ENCODE measurements around the gene NR2F1-AS1. TPM values are rescaled to one million over a fixed set of nuclear protein-coding genes. Genes with fewer than 3 reads are reported as not detected.
"Not testable (repeated sequence)": the region's sequence is repeated elsewhere in the genome, so short reads cannot be mapped to it uniquely, and the experiment has no call there.

NR2F1-AS1 gene
- total RNA-seq, 1 donor from 2014 or later, result 5.2 TPM

DNA sequence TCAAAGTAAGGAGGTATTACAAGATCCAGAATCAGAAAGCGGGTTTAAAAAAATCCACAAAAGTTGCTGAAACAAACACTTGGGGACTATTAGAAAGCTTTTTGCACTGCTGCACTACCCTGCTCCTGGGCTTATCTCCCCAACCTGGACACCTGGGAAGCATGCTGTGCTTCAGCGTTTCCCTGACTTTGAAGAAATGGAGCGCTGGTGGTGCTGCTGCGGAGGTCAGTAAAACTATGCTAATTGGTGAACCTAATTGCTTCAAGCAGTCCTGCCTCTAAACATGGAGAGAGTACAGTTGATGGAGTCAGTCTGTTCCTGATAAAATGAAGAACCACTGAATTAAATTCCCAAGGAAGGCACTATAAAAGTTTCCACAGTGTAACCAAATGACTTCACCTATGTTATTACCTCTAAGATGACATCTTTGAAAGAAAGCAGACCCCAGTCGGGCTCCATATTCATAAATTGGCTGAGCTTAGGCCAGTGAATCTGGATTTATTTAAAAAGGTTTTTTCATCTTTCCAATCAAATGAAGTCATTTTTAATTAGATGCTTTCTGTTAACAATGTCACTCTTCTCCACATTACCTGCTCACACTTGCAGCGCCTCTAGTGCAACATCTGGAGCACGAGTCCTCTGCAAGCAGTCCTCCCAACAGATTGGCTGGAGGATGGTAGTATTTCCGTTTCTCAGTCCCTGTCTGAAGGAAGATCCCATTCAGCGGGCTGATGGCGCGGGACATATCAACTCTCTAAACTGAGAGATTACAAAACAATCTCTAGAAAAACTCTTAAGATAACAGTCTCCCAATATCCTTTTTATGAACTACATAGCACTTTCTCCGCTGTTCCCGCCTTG, 11.5 kb downstream of the NR2F1-AS1 start:
- H3K9me3 ChIP-seq (ENCODE audit: control insufficient read depth in 3 of 3, low read length in 3 of 3), result no peaks in the 10 kb centered on the region
- no peak overlapping the region for H3K9ac ChIP-seq (ENCODE audit: low read depth in 1 of 3, low read length in 3 of 3)
- no peak overlapping the region for H3K27ac ChIP-seq (ENCODE audit: low read depth, low read length)
- H3K36me3 ChIP-seq (ENCODE audit: control insufficient read depth in 3 of 3, insufficient read depth in 3 of 3, low read length in 3 of 3), result no peaks in the 10 kb centered on the region
- peaks cover 44 to 58% (median 46%) of the 10 kb centered on the region in 3 donors for H3K27me3 ChIP-seq (ENCODE audit: control insufficient read depth in 3 of 3, insufficient read depth in 3 of 3, low read length in 3 of 3)
- H3K4me1 ChIP-seq (ENCODE audit: control insufficient read depth in 3 of 3, insufficient read depth in 3 of 3, low read length in 3 of 3), result peaks cover 8 to 16% (median 13%) of the 10 kb centered on the region in 3 donors
- no peak overlapping the region for H3K4me3 ChIP-seq (ENCODE audit: low read length in 3 of 3)

DNA sequence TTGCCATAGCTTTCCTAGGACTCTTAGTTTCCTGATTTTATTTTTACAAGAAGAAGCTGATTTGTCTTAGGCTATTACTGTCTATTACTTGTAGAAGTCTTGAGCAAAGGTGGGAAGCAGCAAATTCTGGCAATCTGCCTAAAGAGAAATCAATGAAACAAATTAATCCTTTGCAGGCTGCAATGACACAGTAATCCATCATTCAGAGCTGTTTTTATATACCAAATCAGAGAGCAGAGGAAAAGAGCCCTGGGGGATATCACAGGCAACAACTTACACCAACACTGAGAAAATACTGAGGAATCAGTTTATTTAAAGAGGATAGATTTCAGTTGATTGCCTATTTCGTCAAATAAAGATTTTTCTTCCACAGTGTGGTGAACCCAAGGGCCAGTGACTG, 13.6 kb downstream of the NR2F1-AS1 start:
- Histone ChIP-seq H3K27ac (ENCODE audit: low read depth, low read length) (no peak overlapping the region), H3K4me3 (ENCODE audit: low read length in 3 of 3) (no peak overlapping the region), H3K9me3 (ENCODE audit: control insufficient read depth in 3 of 3, low read length in 3 of 3) (no peaks in the 10 kb centered on the region), H3K27me3 (ENCODE audit: control insufficient read depth in 3 of 3, insufficient read depth in 3 of 3, low read length in 3 of 3) (peaks cover 27 to 37% (median 30%) of the 10 kb centered on the region in 3 donors), H3K4me1 (ENCODE audit: control insufficient read depth in 3 of 3, insufficient read depth in 3 of 3, low read length in 3 of 3) (peaks cover 6 to 11% (median 6%) of the 10 kb centered on the region in 3 donors), H3K9ac (ENCODE audit: low read depth in 1 of 3, low read length in 3 of 3) (no peak overlapping the region), H3K36me3 (ENCODE audit: control insufficient read depth in 3 of 3, insufficient read depth in 3 of 3, low read length in 3 of 3) (no peaks in the 10 kb centered on the region)

GRCh38 chr5:93566091-93566490, 14.9 kb downstream of the NR2F1-AS1 start:
- Histone ChIP-seq H3K27me3 (ENCODE audit: control insufficient read depth in 3 of 3, insufficient read depth in 3 of 3, low read length in 3 of 3) (peaks cover 14 to 25% (median 18%) of the 10 kb centered on the region in 3 donors), H3K4me3 (ENCODE audit: low read length in 3 of 3) (no peak overlapping the region)

GRCh38 chr5:93557021-93557604, 23.9 kb downstream of the NR2F1-AS1 start:
- H3K9ac ChIP-seq (ENCODE audit: low read depth in 1 of 3, low read length in 3 of 3), result no peak overlapping the region
- no peak overlapping the region for H3K4me3 ChIP-seq (ENCODE audit: low read length in 3 of 3)
- H3K27ac ChIP-seq (ENCODE audit: low read depth, low read length), result no peak overlapping the region
- H3K27me3 ChIP-seq (ENCODE audit: control insufficient read depth in 3 of 3, insufficient read depth in 3 of 3, low read length in 3 of 3), result no peaks in the 10 kb centered on the region
- H3K36me3 ChIP-seq (ENCODE audit: control insufficient read depth in 3 of 3, insufficient read depth in 3 of 3, low read length in 3 of 3), result no peaks in the 10 kb centered on the region
- H3K9me3 ChIP-seq (ENCODE audit: control insufficient read depth in 3 of 3, low read length in 3 of 3), result no peaks in the 10 kb centered on the region
- no peaks in the 10 kb centered on the region for H3K4me1 ChIP-seq (ENCODE audit: control insufficient read depth in 3 of 3, insufficient read depth in 3 of 3, low read length in 3 of 3)

More at GRCh38 chr5:93566091-93566490, 14.9 kb downstream of the NR2F1-AS1 start:
- Histone ChIP-seq H3K36me3 (ENCODE audit: control insufficient read depth in 3 of 3, insufficient read depth in 3 of 3, low read length in 3 of 3) (no peaks in the 10 kb centered on the region), H3K9me3 (ENCODE audit: control insufficient read depth in 3 of 3, low read length in 3 of 3) (no peaks in the 10 kb centered on the region), H3K4me1 (ENCODE audit: control insufficient read depth in 3 of 3, insufficient read depth in 3 of 3, low read length in 3 of 3) (no peaks in the 10 kb centered on the region), H3K9ac (ENCODE audit: low read depth in 1 of 3, low read length in 3 of 3) (no peak overlapping the region), H3K27ac (ENCODE audit: low read depth, low read length) (no peak overlapping the region)

- H3K36me3 ChIP-seq (ENCODE audit: control insufficient read depth in 3 of 3, insufficient read depth in 3 of 3, low read length in 3 of 3); H3K9ac ChIP-seq (ENCODE audit: low read depth in 1 of 3, low read length in 3 of 3); H3K4me3 ChIP-seq (ENCODE audit: low read length in 3 of 3); H3K27ac ChIP-seq (ENCODE audit: low read depth, low read length); H3K4me1 ChIP-seq (ENCODE audit: control insufficient read depth in 3 of 3, insufficient read depth in 3 of 3, low read length in 3 of 3); H3K27me3 ChIP-seq (ENCODE audit: control insufficient read depth in 3 of 3, insufficient read depth in 3 of 3, low read length in 3 of 3); H3K9me3 ChIP-seq (ENCODE audit: control insufficient read depth in 3 of 3, low read length in 3 of 3): not testable (repeated sequence)
Measured at GRCh38 chr5:93549594-93549993, 31.4 kb downstream of the NR2F1-AS1 start.

DNA sequence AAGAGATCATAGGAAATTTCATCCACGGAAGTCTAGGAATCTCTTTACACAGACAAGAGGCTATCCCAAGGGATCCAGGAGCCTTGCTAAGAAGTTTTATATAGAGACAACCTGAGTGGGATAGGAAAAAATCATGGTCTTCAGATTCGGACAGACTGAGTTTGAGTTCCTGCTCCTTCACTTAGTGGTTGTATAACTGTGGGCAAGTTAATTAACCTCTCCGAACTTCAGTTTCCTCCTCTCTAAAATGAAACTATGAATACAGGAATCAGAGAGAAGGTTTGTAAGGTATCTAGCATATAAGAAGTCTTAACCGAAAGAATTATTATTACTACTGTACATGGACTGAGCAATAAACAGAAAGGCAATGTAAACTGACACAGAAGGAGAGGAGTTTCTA, 35.1 kb downstream of the NR2F1-AS1 start:
- Histone ChIP-seq H3K9me3 (ENCODE audit: control insufficient read depth in 3 of 3, low read length in 3 of 3) (no peaks in the 10 kb centered on the region), H3K27me3 (ENCODE audit: control insufficient read depth in 3 of 3, insufficient read depth in 3 of 3, low read length in 3 of 3) (no peaks in the 10 kb centered on the region), H3K9ac (ENCODE audit: low read depth in 1 of 3, low read length in 3 of 3) (no peak overlapping the region), H3K36me3 (ENCODE audit: control insufficient read depth in 3 of 3, insufficient read depth in 3 of 3, low read length in 3 of 3) (no peaks in the 10 kb centered on the region), H3K4me3 (ENCODE audit: low read length in 3 of 3) (no peak overlapping the region), H3K27ac (ENCODE audit: low read depth, low read length) (no peak overlapping the region), H3K4me1 (ENCODE audit: control insufficient read depth in 3 of 3, insufficient read depth in 3 of 3, low read length in 3 of 3) (no peaks in the 10 kb centered on the region)

DNA sequence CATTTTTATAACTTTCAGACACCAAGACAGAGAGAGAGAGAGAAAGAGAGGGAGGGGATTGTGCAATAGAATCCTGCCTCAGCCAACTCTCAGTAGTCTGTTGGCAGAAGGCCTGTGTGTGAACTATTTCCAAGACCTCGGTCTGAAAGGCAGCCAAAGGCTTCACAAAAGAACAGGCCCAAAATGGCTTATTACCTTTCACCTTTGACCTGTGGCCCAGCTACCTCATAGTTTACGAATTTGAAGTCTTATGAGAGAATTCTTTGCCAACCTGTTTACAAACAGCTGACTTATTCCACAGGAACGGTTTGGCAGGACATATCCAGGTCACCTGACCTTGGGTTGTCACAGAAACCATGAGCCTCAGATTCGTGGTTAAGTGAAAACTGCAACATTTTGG, 48.6 kb downstream of the NR2F1-AS1 start:
- peak overlapping the region in 1 of 3 donors; percentile 39 for H3K4me3 ChIP-seq (ENCODE audit: low read length in 3 of 3)
- no peak overlapping the region for H3K27ac ChIP-seq (ENCODE audit: low read depth, low read length)
- H3K36me3 ChIP-seq (ENCODE audit: control insufficient read depth in 3 of 3, insufficient read depth in 3 of 3, low read length in 3 of 3), result no peaks in the 10 kb centered on the region

DNA sequence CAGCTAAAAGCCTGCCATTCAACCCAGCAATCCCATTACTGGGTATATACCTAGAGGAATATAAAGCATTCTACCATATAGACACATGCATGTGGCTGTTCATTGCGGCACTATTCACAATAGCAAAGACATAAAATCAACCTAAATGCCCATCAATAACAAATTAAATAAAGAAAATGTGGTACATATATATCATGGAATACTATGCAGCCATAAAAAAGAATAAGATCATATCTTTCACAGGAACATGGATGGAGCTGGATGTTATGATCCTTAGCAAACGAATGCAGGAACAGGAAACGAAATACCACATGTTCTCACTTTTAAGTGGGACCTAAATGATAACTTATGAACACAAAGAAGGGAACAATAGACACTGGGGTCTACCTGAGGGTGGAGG, 59.2 kb downstream of the NR2F1-AS1 start:
- H3K9ac ChIP-seq (ENCODE audit: low read depth in 1 of 3, low read length in 3 of 3); H3K27ac ChIP-seq (ENCODE audit: low read depth, low read length); H3K4me3 ChIP-seq (ENCODE audit: low read length in 3 of 3); H3K36me3 ChIP-seq (ENCODE audit: control insufficient read depth in 3 of 3, insufficient read depth in 3 of 3, low read length in 3 of 3); H3K27me3 ChIP-seq (ENCODE audit: control insufficient read depth in 3 of 3, insufficient read depth in 3 of 3, low read length in 3 of 3); H3K4me1 ChIP-seq (ENCODE audit: control insufficient read depth in 3 of 3, insufficient read depth in 3 of 3, low read length in 3 of 3); H3K9me3 ChIP-seq (ENCODE audit: control insufficient read depth in 3 of 3, low read length in 3 of 3): not testable (repeated sequence)

More for the DNA sequence above, 48.6 kb downstream of the NR2F1-AS1 start:
- H3K9me3 ChIP-seq (ENCODE audit: control insufficient read depth in 3 of 3, low read length in 3 of 3), result peaks cover 0 to 7% (median 2%) of the 10 kb centered on the region in 3 donors
- H3K9ac ChIP-seq (ENCODE audit: low read depth in 1 of 3, low read length in 3 of 3), result no peak overlapping the region
- H3K27me3 ChIP-seq (ENCODE audit: control insufficient read depth in 3 of 3, insufficient read depth in 3 of 3, low read length in 3 of 3), result no peaks in the 10 kb centered on the region
- peaks cover 0 to 3% (median 0%) of the 10 kb centered on the region in 3 donors for H3K4me1 ChIP-seq (ENCODE audit: control insufficient read depth in 3 of 3, insufficient read depth in 3 of 3, low read length in 3 of 3)

- H3K4me3 ChIP-seq (ENCODE audit: low read length in 3 of 3), result no peak overlapping the region
Measured at GRCh38 chr5:93519740-93520139, 61.3 kb downstream of the NR2F1-AS1 start.

GRCh38 chr5:93517828-93518227, 63.2 kb downstream of the NR2F1-AS1 start:
- H3K4me1 ChIP-seq (ENCODE audit: control insufficient read depth in 3 of 3, insufficient read depth in 3 of 3, low read length in 3 of 3), result no peaks in the 10 kb centered on the region
- no peak overlapping the region for H3K27ac ChIP-seq (ENCODE audit: low read depth, low read length)
- H3K36me3 ChIP-seq (ENCODE audit: control insufficient read depth in 3 of 3, insufficient read depth in 3 of 3, low read length in 3 of 3), result no peaks in the 10 kb centered on the region
- H3K9ac ChIP-seq (ENCODE audit: low read depth in 1 of 3, low read length in 3 of 3), result no peak overlapping the region
- H3K4me3 ChIP-seq (ENCODE audit: low read length in 3 of 3), result no peak overlapping the region
- H3K9me3 ChIP-seq (ENCODE audit: control insufficient read depth in 3 of 3, low read length in 3 of 3), result no peaks in the 10 kb centered on the region
- no peaks in the 10 kb centered on the region for H3K27me3 ChIP-seq (ENCODE audit: control insufficient read depth in 3 of 3, insufficient read depth in 3 of 3, low read length in 3 of 3)

More at GRCh38 chr5:93519740-93520139, 61.3 kb downstream of the NR2F1-AS1 start:
- Histone ChIP-seq H3K27me3 (ENCODE audit: control insufficient read depth in 3 of 3, insufficient read depth in 3 of 3, low read length in 3 of 3) (no peaks in the 10 kb centered on the region), H3K36me3 (ENCODE audit: control insufficient read depth in 3 of 3, insufficient read depth in 3 of 3, low read length in 3 of 3) (no peaks in the 10 kb centered on the region), H3K9me3 (ENCODE audit: control insufficient read depth in 3 of 3, low read length in 3 of 3) (no peaks in the 10 kb centered on the region), H3K4me1 (ENCODE audit: control insufficient read depth in 3 of 3, insufficient read depth in 3 of 3, low read length in 3 of 3) (no peaks in the 10 kb centered on the region), H3K27ac (ENCODE audit: low read depth, low read length) (no peak overlapping the region), H3K9ac (ENCODE audit: low read depth in 1 of 3, low read length in 3 of 3) (no peak overlapping the region)

Measured in skeletal muscle tissue (tissue), 4 donors.